H9 (cell line): ENCODE measurements around the gene ETNK2. TPM values are rescaled to one million over a fixed set of nuclear protein-coding genes. Genes with fewer than 3 reads are reported as not detected.

ENCODE experiments used
- DNase-seq: peaks from one replicate; pipeline ENCODE4 v3.0.0-alpha.2; 2017
- H2AFZ ChIP-seq: one replicate; pipeline ENCODE4 v1.6.1; 2013; ENCODE audit warnings: mild to moderate bottlenecking, low read length, control low read depth, moderate library complexity
- H2AK5ac ChIP-seq: 2 replicates; pipeline ENCODE4 v1.6.1; 2013; ENCODE audit warnings: low read length, control low read depth, mixed read lengths; ENCODE audit not compliant: insufficient read length
- H2BK120ac ChIP-seq: one replicate; pipeline ENCODE4 v1.6.1; 2013; ENCODE audit warnings: low read depth, mild to moderate bottlenecking, low read length, control low read depth, inconsistent platforms; ENCODE audit not compliant: poor library complexity, severe bottlenecking
- H2BK12ac ChIP-seq: 2 replicates; pipeline ENCODE4 v1.6.1; 2013; ENCODE audit warnings: low read length, control low read depth, mixed read lengths, low read depth; ENCODE audit not compliant: insufficient read length
- H2BK15ac ChIP-seq: 2 replicates; pipeline ENCODE4 v1.6.1; 2013; ENCODE audit warnings: low read depth, low read length, control low read depth
- H2BK20ac ChIP-seq: one replicate; pipeline ENCODE4 v1.6.1; 2013; ENCODE audit warnings: low read depth, mild to moderate bottlenecking, low read length, control low read depth, inconsistent platforms; ENCODE audit not compliant: poor library complexity, severe bottlenecking
- H2BK5ac ChIP-seq: 2 replicates; pipeline ENCODE4 v1.6.1; 2013; ENCODE audit warnings: low read length, control low read depth, mixed read lengths; ENCODE audit not compliant: insufficient read length
- H3K14ac ChIP-seq: 2 replicates; pipeline ENCODE4 v1.6.1; 2013; ENCODE audit warnings: low read length, control low read depth; ENCODE audit not compliant: insufficient read depth
- H3K18ac ChIP-seq: 2 replicates; pipeline ENCODE4 v1.6.1; 2013; ENCODE audit warnings: low read depth, mild to moderate bottlenecking, mixed read lengths, low read length, control low read depth; ENCODE audit not compliant: insufficient read length
- H3K23ac ChIP-seq: 2 replicates; pipeline ENCODE4 v1.6.1; 2013; ENCODE audit warnings: low read length, control low read depth, mixed read lengths, low read depth; ENCODE audit not compliant: insufficient read length
- H3K23me2 ChIP-seq: 2 replicates; pipeline ENCODE4 v1.6.1; 2013; ENCODE audit warnings: low read depth, mild to moderate bottlenecking, mixed read lengths, low read length, control low read depth; ENCODE audit not compliant: insufficient read length, poor library complexity, severe bottlenecking
- H3K27ac ChIP-seq: 2 replicates; pipeline ENCODE4 v1.5.1; 2013; ENCODE audit warnings: low read length, control low read depth, mixed read lengths, low read depth; ENCODE audit not compliant: insufficient read length
- H3K27me3 ChIP-seq: 2 replicates; pipeline ENCODE4 v1.6.1; 2013; ENCODE audit warnings: low read length, control low read depth, inconsistent platforms; ENCODE audit not compliant: insufficient read depth
- H3K4ac ChIP-seq: 2 replicates; pipeline ENCODE4 v1.6.1; 2013; ENCODE audit warnings: low read depth, mild to moderate bottlenecking, control low read depth, inconsistent platforms, low read length, moderate library complexity
- H3K4me1 ChIP-seq: 2 replicates; pipeline ENCODE4 v1.6.1; 2013; ENCODE audit warnings: low read length, control low read depth, inconsistent platforms; ENCODE audit not compliant: insufficient read depth
- H3K4me2 ChIP-seq: 2 replicates; pipeline ENCODE4 v1.6.1; 2013; ENCODE audit warnings: low read length, control low read depth, mixed read lengths; ENCODE audit not compliant: insufficient read length, insufficient read depth
- H3K56ac ChIP-seq: 2 replicates; pipeline ENCODE4 v1.6.1; 2013; ENCODE audit warnings: low read depth, mild to moderate bottlenecking, mixed read lengths, low read length, control low read depth; ENCODE audit not compliant: insufficient read length
- H3K79me1 ChIP-seq: 2 replicates; pipeline ENCODE4 v1.6.1; 2013; ENCODE audit warnings: low read depth, mild to moderate bottlenecking, moderate library complexity, low read length, control low read depth, inconsistent platforms; ENCODE audit not compliant: insufficient read depth, poor library complexity, severe bottlenecking
- H3K79me2 ChIP-seq: 2 replicates; pipeline ENCODE4 v1.6.1; 2013; ENCODE audit warnings: low read length, control low read depth, inconsistent platforms; ENCODE audit not compliant: insufficient read depth
- H3K9ac ChIP-seq: 2 replicates; pipeline ENCODE4 v1.6.1; 2013; ENCODE audit warnings: low read length, control low read depth, mixed read lengths; ENCODE audit not compliant: insufficient read length; ENCODE audit errors: extremely low read depth
- H3K9me3 ChIP-seq: one replicate; pipeline ENCODE4 v1.6.1; 2013; ENCODE audit warnings: low read depth, low read length, inconsistent platforms; ENCODE audit not compliant: control insufficient read depth
- H3T11ph ChIP-seq: one replicate; pipeline ENCODE4 v1.6.1; 2013; ENCODE audit warnings: mild to moderate bottlenecking, low read length, control low read depth, inconsistent platforms
- H4K20me1 ChIP-seq: one replicate; pipeline ENCODE4 v1.6.1; 2013; ENCODE audit not compliant: control insufficient read depth, insufficient read length, insufficient read depth
- H4K5ac ChIP-seq: 2 replicates; pipeline ENCODE4 v1.6.1; 2013; ENCODE audit warnings: low read depth, mild to moderate bottlenecking, mixed read lengths, low read length, control low read depth; ENCODE audit not compliant: insufficient read length
- H4K8ac ChIP-seq: replicated peaks from 2 replicates; pipeline ENCODE4 v1.6.1; 2013; ENCODE audit warnings: low read length, control low read depth, mixed read lengths, low read depth; ENCODE audit not compliant: insufficient read length
- H4K91ac ChIP-seq: 2 replicates; pipeline ENCODE4 v1.6.1; 2013; ENCODE audit warnings: low read depth, mild to moderate bottlenecking, moderate library complexity, mixed read lengths, low read length, control low read depth; ENCODE audit not compliant: insufficient read length
- H3K27ac Mint-ChIP-seq, 3 experiments: 2 replicates in 2 of 3; 3 replicates in 1 of 3; pipeline ENCODE4 v1.8.0; 2020 to 2021; ENCODE audit warnings: mixed read lengths in 3 of 3, mild to moderate bottlenecking in 1 of 3, moderate library complexity in 1 of 3
- H3K27me3 Mint-ChIP-seq: 2 replicates; pipeline ENCODE4 v1.8.0; 2021; ENCODE audit warnings: low read depth, mild to moderate bottlenecking, moderate library complexity, mixed read lengths
- H3K36me3 Mint-ChIP-seq, 3 experiments: 2 replicates in 2 of 3; 3 replicates in 1 of 3; pipeline ENCODE4 v1.8.0; 2020 to 2021; ENCODE audit warnings: low read depth in 3 of 3, mixed read lengths in 3 of 3; ENCODE audit not compliant: insufficient read depth in 1 of 3
- H3K4me1 Mint-ChIP-seq, 2 experiments: 2 replicates each; pipeline ENCODE4 v1.8.0; 2020; ENCODE audit warnings: mixed read lengths in 2 of 2
- H3K4me3 Mint-ChIP-seq, 2 experiments: 2 replicates in 1 of 2; 3 replicates in 1 of 2; pipeline ENCODE4 v1.8.0; 2020 to 2021; ENCODE audit warnings: mild to moderate bottlenecking in 2 of 2, mixed read lengths in 2 of 2, moderate library complexity in 1 of 2
- H3K9me3 Mint-ChIP-seq, 2 experiments: 2 replicates in 1 of 2; 3 replicates in 1 of 2; pipeline ENCODE4 v1.8.0; 2020; ENCODE audit warnings: mild to moderate bottlenecking in 2 of 2, mixed read lengths in 2 of 2, moderate library complexity in 1 of 2
- WGBS: extraction: QIAGEN DNeasy Blood & Tissue Kit; methylation state at CpG from one replicate; pipeline ENCODE4 v1.1.7; 2013; ENCODE audit warnings: missing lambda C conversion rate, low lambda C conversion rate, mixed read lengths; ENCODE audit not compliant: insufficient read length; ENCODE audit errors: extremely low coverage; 5-methylcytosine and 5-hydroxymethylcytosine counted together
- total RNA-seq: library from RNA; stranded (reverse); gene quantifications from 2 replicates; pipeline ENCODE4 v1.2.1, GENCODE V29; 2021
- TF ChIP-seq, protein P1 (sequence below): fragments of 200-600 bp; sonication (generic); conservative IDR thresholded peaks from 3 replicates; pipeline ENCODE4 v1.8.0; 2021; ENCODE audit warnings: antibody characterized with exemption, mild to moderate bottlenecking

The ETNK2 gene
- total RNA-seq, 1 experiment from 2014 or later, result 17.6 TPM

DNA sequence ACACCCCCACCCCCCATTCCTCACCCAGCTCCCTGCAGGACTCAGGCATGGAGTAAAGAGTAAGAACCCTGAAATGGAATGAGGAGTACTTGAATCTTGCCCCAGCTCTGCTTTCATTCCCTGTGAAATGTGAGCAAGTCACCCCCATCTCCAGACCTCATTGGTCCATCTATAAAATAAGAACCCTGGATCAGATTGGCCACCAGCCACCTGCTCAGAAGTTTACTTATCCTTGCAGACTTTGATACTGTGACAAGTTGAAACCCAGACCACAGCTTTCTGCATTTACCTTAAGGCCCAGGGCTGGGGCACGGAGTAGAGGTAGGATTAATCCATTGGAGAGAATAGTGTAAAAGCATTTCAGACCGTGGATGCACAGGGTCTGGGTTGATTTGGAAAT lies 42.2 kb upstream of the ETNK2 start:
- H3K9ac ChIP-seq, result no peak overlapping the region
- H3K56ac ChIP-seq, result no peak overlapping the region
- H2AK5ac ChIP-seq, result no peak overlapping the region
- no peak overlapping the region for H3K4me2 ChIP-seq
- Mint-ChIP-seq H3K27ac (no peak overlapping the region), H3K4me3 (no peak overlapping the region), H3K27me3 (peaks cover 52% of the 10 kb centered on the region), H3K36me3 (no peaks in the 10 kb centered on the region; a peak in 2 of 7 replicates), H3K9me3 (peaks cover 0 to 5% of the 10 kb centered on the region in 2 experiments; a peak in 1 of 5 replicates), H3K4me1 (peaks cover 12 to 22% of the 10 kb centered on the region in 2 experiments)
- H3K14ac ChIP-seq, result no peak overlapping the region
- no peak overlapping the region for H3K27ac ChIP-seq
- H3K23me2 ChIP-seq, result no peaks in the 10 kb centered on the region
- no peak overlapping the region for H2BK12ac ChIP-seq
- H3T11ph ChIP-seq, result no peak overlapping the region
- H4K8ac ChIP-seq, result no peak overlapping the region
- H2AFZ ChIP-seq, result no peak overlapping the region
- no peaks in the 10 kb centered on the region for H3K9me3 ChIP-seq
- TF ChIP-seq, protein P1, sequence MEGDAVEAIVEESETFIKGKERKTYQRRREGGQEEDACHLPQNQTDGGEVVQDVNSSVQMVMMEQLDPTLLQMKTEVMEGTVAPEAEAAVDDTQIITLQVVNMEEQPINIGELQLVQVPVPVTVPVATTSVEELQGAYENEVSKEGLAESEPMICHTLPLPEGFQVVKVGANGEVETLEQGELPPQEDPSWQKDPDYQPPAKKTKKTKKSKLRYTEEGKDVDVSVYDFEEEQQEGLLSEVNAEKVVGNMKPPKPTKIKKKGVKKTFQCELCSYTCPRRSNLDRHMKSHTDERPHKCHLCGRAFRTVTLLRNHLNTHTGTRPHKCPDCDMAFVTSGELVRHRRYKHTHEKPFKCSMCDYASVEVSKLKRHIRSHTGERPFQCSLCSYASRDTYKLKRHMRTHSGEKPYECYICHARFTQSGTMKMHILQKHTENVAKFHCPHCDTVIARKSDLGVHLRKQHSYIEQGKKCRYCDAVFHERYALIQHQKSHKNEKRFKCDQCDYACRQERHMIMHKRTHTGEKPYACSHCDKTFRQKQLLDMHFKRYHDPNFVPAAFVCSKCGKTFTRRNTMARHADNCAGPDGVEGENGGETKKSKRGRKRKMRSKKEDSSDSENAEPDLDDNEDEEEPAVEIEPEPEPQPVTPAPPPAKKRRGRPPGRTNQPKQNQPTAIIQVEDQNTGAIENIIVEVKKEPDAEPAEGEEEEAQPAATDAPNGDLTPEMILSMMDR, result no peak
- no peak overlapping the region for H2BK15ac ChIP-seq
- peaks cover 2% of the 10 kb centered on the region; the same call in 1 of the 2 replicates for H3K27me3 ChIP-seq
- no peak overlapping the region for H3K4ac ChIP-seq
- H4K20me1 ChIP-seq, result no peaks in the 10 kb centered on the region
- no peak overlapping the region for H2BK120ac ChIP-seq
- no peaks in the 10 kb centered on the region for H3K79me1 ChIP-seq
- H3K23ac ChIP-seq, result no peak overlapping the region
- H3K79me2 ChIP-seq, result no peaks in the 10 kb centered on the region
- no peak overlapping the region for H4K5ac ChIP-seq
- WGBS, result no CpG with 5 or more reads among the region's 2 CpGs
- DNase-seq, result no peak
- no peak overlapping the region for H3K18ac ChIP-seq
- no peak overlapping the region for H2BK20ac ChIP-seq
- no peak overlapping the region for H4K91ac ChIP-seq
- no peaks in the 10 kb centered on the region; the same call in 1 of the 2 replicates for H3K4me1 ChIP-seq
- H2BK5ac ChIP-seq, result no peak overlapping the region
